ENCODE data around the gene NF2.

The NF2 gene

GRCh38 chr22:29631725-29632124, 28.3 kb downstream of the NF2 start:
- DNase-seq (ENCODE audit: low read depth): no peak

GRCh38 chr22:29632672-29633071, 29.2 kb downstream of the NF2 start:
- DNase-seq (ENCODE audit: low read depth): no peak

GRCh38 chr22:29633514-29634312, 30.3 kb downstream of the NF2 start:
- DNase-seq (ENCODE audit: low read depth): no peak

- no peak for DNase-seq (ENCODE audit: low read depth)
Observed at GRCh38 chr22:29634847-29635246, 31.4 kb downstream of the NF2 start.

GRCh38 chr22:29635734-29636357, 32.4 kb downstream of the NF2 start:
- no peak for DNase-seq (ENCODE audit: low read depth)

- no peak for DNase-seq (ENCODE audit: low read depth)
Observed at GRCh38 chr22:29636751-29637150, 33.3 kb downstream of the NF2 start.

- DNase-seq (ENCODE audit: low read depth): no peak
Observed at GRCh38 chr22:29637181-29637580, 33.7 kb downstream of the NF2 start.

GRCh38 chr22:29638678-29639077, 35.2 kb downstream of the NF2 start:
- no peak for DNase-seq (ENCODE audit: low read depth)

- no peak for DNase-seq (ENCODE audit: low read depth)
Observed at GRCh38 chr22:29639096-29639495, 35.7 kb downstream of the NF2 start.

GRCh38 chr22:29641042-29641699, 37.7 kb downstream of the NF2 start:
- no peak for DNase-seq (ENCODE audit: low read depth)

- DNase-seq (ENCODE audit: low read depth): no peak
Observed at GRCh38 chr22:29641700-29642330, 38.4 kb downstream of the NF2 start.

- DNase-seq (ENCODE audit: low read depth): no peak
Observed at GRCh38 chr22:29642694-29643093, 39.3 kb downstream of the NF2 start.

GRCh38 chr22:29647954-29648737, 44.7 kb downstream of the NF2 start:
- no peak for DNase-seq (ENCODE audit: low read depth)

GRCh38 chr22:29650370-29650769, 46.9 kb downstream of the NF2 start:
- no peak for DNase-seq (ENCODE audit: low read depth)

GRCh38 chr22:29651652-29652051, 48.2 kb downstream of the NF2 start:
- no peak for DNase-seq (ENCODE audit: low read depth)

GRCh38 chr22:29654420-29654819, 51.0 kb downstream of the NF2 start:
- DNase-seq (ENCODE audit: low read depth): no peak

- DNase-seq (ENCODE audit: low read depth): no peak
Observed at GRCh38 chr22:29654882-29655281, 51.4 kb downstream of the NF2 start.

GRCh38 chr22:29658176-29658575, 54.7 kb downstream of the NF2 start:
- no peak for DNase-seq (ENCODE audit: low read depth)

GRCh38 chr22:29660021-29660420, 56.6 kb downstream of the NF2 start:
- no peak for DNase-seq (ENCODE audit: low read depth)

- no peak for DNase-seq (ENCODE audit: low read depth)
Observed at GRCh38 chr22:29661336-29661735, 57.9 kb downstream of the NF2 start.

GRCh38 chr22:29663180-29663821, 59.9 kb downstream of the NF2 start:
- DNase-seq (ENCODE audit: low read depth): no peak
